GM12875 (cell line): ENCODE results near the gene THBS2.
"Not testable (repeated sequence)": the region's sequence is repeated elsewhere in the genome, so short reads cannot be mapped to it uniquely, and the experiment has no call there.

Experiments used
- H3K4me3 ChIP-seq: one replicate; pipeline ENCODE4 v1.5.1; 2011; ENCODE audit warnings: low read depth, low read length, control low read depth
- TF ChIP-seq, protein P1 (sequence below): IDR thresholded peaks from 2 replicates; pipeline ENCODE4 v1.5.1; 2011; ENCODE audit warnings: low read depth, mild to moderate bottlenecking, control low read depth, inconsistent platforms, low read length, moderate library complexity, borderline replicate concordance; ENCODE audit not compliant: insufficient read depth

The THBS2 gene

DNA sequence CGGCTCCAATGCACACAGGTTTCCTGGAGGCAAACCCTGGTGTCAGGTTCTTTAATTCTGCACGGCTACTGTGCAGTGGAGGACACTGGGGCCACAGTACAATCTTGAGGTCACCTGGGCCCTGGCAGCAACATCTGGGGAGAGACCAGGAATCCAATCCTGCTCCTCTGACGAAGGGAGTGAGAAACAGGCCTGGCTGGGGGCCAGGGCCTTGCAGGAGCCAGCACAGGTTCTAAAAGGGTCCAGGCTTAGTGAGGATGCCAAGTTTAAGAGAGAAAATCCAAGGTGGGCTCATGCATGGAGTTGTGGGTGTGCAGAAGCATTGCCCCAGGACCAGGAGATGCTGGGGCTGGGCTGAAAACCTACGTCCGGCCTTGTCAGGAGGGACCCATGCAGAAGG lies 12.6 kb upstream of the THBS2 start:
- H3K4me3 ChIP-seq, result no peak overlapping the region
- TF ChIP-seq, protein P1, sequence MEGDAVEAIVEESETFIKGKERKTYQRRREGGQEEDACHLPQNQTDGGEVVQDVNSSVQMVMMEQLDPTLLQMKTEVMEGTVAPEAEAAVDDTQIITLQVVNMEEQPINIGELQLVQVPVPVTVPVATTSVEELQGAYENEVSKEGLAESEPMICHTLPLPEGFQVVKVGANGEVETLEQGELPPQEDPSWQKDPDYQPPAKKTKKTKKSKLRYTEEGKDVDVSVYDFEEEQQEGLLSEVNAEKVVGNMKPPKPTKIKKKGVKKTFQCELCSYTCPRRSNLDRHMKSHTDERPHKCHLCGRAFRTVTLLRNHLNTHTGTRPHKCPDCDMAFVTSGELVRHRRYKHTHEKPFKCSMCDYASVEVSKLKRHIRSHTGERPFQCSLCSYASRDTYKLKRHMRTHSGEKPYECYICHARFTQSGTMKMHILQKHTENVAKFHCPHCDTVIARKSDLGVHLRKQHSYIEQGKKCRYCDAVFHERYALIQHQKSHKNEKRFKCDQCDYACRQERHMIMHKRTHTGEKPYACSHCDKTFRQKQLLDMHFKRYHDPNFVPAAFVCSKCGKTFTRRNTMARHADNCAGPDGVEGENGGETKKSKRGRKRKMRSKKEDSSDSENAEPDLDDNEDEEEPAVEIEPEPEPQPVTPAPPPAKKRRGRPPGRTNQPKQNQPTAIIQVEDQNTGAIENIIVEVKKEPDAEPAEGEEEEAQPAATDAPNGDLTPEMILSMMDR, result no peak

DNA sequence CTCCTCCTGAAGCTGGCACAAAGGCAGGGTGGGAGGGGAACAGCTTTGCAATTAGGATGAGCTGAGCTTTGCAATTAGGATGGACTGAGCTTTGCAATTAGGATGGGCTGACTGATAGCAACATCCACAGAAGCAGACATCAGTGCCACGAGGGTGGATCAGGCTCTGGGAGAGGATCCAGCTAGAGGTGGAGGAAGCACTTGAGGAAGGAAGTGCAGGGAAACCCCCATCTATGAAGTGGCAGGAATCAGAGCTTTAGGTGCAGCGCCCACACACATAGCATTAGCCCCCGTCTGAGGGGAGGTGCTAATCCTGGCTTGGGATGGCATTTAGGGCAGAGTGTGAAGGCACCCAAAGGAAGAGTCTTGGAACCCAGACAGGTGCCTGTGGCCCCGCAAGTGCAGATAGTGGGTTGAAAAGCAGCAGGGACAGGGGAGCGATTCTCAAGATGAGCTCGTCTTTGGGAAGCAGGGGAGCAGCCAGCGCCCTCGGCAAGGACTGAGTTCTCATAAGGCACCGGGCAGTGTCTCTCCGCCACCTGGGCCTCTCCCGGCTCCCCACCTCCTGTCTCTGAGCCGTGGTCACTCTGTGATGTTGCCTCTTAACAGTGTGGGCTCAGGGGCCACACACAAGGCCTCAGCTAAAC lies 12.0 kb upstream of the THBS2 start:
- TF ChIP-seq, protein P1, result no peak
- no peak overlapping the region for H3K4me3 ChIP-seq

DNA sequence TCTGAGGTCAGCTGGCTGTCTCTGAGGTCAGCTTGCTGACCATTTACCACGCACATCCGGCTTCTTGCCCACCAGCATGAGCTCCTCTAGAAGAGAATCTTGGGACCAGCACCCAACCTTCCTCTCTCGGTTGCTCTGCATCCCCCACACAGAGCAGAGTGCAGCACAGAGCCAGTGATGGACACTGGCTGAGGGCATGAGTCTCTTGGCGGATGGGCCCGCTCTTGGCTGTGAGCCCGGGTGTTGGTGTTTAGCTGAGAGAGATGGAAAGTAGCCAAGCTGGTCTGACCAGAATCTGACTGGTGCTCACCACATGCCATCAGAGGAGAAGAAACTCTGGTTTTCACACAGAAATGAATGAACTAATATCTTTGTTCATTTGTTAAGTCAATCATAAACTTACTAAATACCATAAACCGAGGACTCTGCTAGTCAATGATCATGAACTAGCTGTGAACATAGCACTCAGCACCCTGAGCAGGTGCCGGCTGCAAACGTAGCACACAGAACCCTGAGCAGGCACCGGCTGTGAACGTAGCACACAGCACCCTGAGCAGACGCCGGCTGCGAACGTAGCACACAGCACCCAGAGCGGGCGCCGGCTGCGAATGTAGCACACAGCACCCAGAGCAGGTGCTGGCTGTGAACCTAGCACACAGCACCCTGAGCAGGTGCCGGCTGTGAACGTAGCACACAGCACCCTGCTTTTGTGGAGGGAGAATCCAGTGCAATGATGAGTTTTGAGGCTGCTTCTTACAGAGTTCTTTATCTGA lies 10.4 kb upstream of the THBS2 start:
- H3K4me3 ChIP-seq, result no peak overlapping the region
- TF ChIP-seq, protein P1, result no peak

DNA sequence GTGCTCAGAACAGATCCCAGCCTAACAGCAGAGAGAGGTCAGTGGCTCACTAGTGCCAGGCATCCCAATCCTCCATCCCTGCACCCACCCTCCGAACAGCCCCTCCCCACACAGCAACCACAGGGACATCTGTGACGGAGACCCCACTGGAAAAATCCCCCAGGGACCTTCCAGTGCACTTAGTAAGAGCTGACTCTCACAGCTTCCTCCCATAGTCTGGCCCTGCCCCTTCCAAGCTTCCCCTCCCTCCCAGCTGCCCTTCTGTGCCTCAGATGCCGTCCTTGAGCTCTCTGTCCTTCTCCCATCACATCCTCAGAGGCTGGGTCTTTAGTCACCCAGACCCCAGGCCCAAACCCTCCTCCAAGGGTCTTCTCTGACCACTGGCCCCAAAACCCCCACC lies 9.7 kb upstream of the THBS2 start:
- H3K4me3 ChIP-seq, result no peak overlapping the region
- TF ChIP-seq, protein P1, result no peak

DNA sequence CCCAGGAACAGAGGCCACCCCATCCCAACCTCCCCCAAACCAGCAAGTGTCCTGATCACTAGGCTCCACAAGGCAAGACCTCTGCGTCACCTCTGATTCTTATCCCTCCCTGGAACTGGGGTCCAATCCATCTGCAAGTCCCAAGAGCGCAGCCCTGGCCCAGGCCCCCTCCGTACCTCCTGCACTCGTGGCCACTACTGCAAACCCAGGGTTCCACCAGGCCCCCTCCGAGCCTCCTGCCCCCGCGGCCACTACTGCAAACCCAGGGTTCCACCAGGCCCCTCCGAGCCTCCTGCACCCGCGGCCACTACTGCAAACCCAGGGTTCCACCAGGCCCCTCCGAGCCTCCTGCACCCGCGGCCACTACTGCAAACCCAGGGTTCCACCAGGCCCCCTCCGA lies 9.0 kb upstream of the THBS2 start:
- H3K4me3 ChIP-seq, result not testable (repeated sequence)

DNA sequence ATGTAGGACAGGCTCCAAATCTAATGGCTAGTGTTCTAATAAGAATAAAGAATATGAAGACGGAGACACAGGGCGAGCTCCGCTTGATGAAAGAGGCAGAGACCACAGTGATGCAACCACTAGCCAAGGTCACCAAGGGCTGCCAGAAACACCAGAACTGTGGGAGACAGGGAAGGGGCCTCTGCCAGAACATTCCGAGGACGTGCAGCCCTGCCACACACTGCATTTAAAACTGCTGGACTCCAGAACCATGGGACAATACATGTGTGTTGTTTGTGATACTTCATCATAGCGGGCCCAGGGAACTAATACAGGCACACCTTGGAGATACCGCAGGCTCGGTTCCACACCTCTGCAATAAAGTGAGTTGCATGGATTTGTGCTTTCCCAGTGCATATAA lies 2.9 kb upstream of the THBS2 start:
- TF ChIP-seq, protein P1, result no peak
- H3K4me3 ChIP-seq, result no peak overlapping the region

DNA sequence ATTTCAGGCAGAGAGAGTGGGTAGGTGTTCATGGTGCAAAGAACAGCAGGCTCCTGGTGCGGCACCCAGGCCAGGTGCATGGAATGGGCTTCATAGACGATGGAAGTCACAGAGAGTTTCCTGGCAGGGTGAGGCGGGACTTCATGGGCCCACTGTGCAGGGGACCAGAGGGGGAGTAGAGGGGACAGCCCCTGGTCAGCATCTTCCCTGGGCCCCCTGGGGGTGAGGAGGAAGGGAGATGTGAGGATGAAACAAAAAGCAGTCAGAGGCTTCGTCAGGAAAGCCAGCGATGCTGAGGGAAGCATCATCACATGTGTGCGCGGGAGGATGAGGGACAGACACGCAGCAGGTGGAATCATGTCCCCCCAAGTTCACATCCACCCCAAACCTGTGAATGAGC lies 2.4 kb upstream of the THBS2 start:
- TF ChIP-seq, protein P1, result no peak
- no peak overlapping the region for H3K4me3 ChIP-seq
